Upper lobe of left lung (tissue), 6 donors: Measurements from ENCODE around the gene KIAA0232. TPM values are rescaled to one million over a fixed set of nuclear protein-coding genes. Genes with fewer than 3 reads are reported as not detected.

Source experiments
- ATAC-seq, 2 donors: fragments of 200-7000 bp; cut with Tn5 transposase; one replicate each; pipeline ENCODE4 v1.9.1; 2022; ENCODE audit warnings: mild to moderate bottlenecking in 2 of 2, moderate library complexity in 2 of 2; ENCODE audit not compliant: low FRiP score in 2 of 2
- DNase-seq, 2 donors: peaks; one replicate each; pipeline ENCODE4 v3.0.0-alpha.2; 2019 to 2020
- H3K27ac ChIP-seq, 4 donors: fragments of 200-600 bp; sonication (generic); one replicate each; pipeline ENCODE4 v1.5.1; 2016 to 2019
- H3K27me3 ChIP-seq, 4 donors: fragments of 200-600 bp; sonication (generic); one replicate each; pipeline ENCODE4 v1.5.1; 2017 to 2019
- H3K36me3 ChIP-seq, 4 donors: fragments of 200-600 bp; sonication (generic); one replicate each; pipeline ENCODE4 v1.5.1; 2016 to 2019
- H3K4me1 ChIP-seq, 4 donors: fragments of 200-600 bp; sonication (generic); one replicate each; pipeline ENCODE4 v1.5.1; 2018 to 2019
- H3K4me3 ChIP-seq, 4 donors: fragments of 200-600 bp; sonication (generic); one replicate each; pipeline ENCODE4 v1.5.1; 2017 to 2019; ENCODE audit warnings: mild to moderate bottlenecking in 2 of 4, moderate library complexity in 1 of 4
- H3K9me3 ChIP-seq, 4 donors: fragments of 200-600 bp; sonication (generic); one replicate each; pipeline ENCODE4 v1.5.1; 2018 to 2019
- EP300 ChIP-seq, 4 donors: sonication (generic); formaldehyde crosslinking; IDR thresholded peaks; one replicate each; pipeline ENCODE4 v1.5.1; 2017; ENCODE audit warnings: antibody characterized with exemption in 4 of 4, control low read depth in 2 of 4
- POLR2A ChIP-seq, 4 donors: fragments of 450-650 bp; IDR thresholded peaks; one replicate each; pipeline ENCODE4 v1.5.1; 2016 to 2017; ENCODE audit warnings: antibody characterized with exemption in 4 of 4, mild to moderate bottlenecking in 2 of 4
- POLR2AphosphoS5 ChIP-seq, 2 donors: sonication (generic); formaldehyde crosslinking; IDR thresholded peaks; one replicate each; pipeline ENCODE4 v1.5.1; 2017; ENCODE audit warnings: antibody characterized with exemption in 2 of 2
- WGBS, 2 donors: methylation state at CpG; one replicate each; pipeline ENCODE4 v1.1.5; 2017 to 2018; 5-methylcytosine and 5-hydroxymethylcytosine counted together
- total RNA-seq, 6 donors: library from RNA; depleted of rRNA in 4 of 6; stranded (reverse); fragments of >200 nt in 4 of 6; gene quantifications; one replicate each; pipeline versions ENCODE4 v1.1.0 to v1.2.1, GENCODE V29; 2016 to 2021
- TF ChIP-seq, protein P1 (sequence below), 6 experiments: fragments of 450-650 bp in 4 of 6; fragments of 200-600 bp in 2 of 6; sonication (generic) in 2 of 6; IDR thresholded peaks; one replicate each; pipeline ENCODE4 v1.5.1; 2016 to 2019; ENCODE audit warnings: antibody characterized with exemption in 6 of 6
- donor health status: DM: no; HTN: no; CAD: no; lungs with moderate emphysema.
- donor health status: DM: no; HTN: yes; CAD: no; lungs with severe emphysema.

KIAA0232 gene
- total RNA-seq, 6 donors from 2014 or later = 22.6 to 45.0 (median 24.4) TPM

DNA sequence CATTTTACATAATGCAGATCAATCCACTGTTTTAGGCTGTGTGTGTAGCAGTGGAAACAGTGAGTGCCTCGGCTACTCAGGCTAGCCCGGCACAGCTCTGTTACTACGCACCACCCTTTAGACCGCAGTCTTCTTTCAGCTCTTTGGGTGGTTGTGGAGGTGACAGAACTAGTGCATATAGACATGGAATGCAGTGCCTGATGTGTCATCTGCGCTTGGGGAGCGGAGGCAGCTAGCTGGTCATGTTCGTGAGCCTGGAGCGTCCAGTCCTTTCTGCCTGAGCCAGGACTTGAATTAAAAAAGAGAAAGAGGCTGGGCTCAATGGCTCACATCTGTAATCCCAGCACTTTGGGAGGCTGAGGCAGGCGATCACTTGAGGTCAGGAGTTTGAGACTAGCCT is 131.9 kb downstream of the KIAA0232 start:
- WGBS, 2 donors = 95 to 98% methylated on average over 9 of the region's 9 CpGs
- H3K27me3 ChIP-seq = no peaks in the 10 kb centered on the region
- ATAC-seq (no peak), DNase-seq (no peak)
- TF ChIP-seq POLR2AphosphoS5 (IDR thresholded peaks at IDR 0.05) (no peak), POLR2A (IDR thresholded peaks at IDR 0.05) (no peak), EP300 (IDR thresholded peaks at IDR 0.05) (no peak)
- TF ChIP-seq, protein P1, sequence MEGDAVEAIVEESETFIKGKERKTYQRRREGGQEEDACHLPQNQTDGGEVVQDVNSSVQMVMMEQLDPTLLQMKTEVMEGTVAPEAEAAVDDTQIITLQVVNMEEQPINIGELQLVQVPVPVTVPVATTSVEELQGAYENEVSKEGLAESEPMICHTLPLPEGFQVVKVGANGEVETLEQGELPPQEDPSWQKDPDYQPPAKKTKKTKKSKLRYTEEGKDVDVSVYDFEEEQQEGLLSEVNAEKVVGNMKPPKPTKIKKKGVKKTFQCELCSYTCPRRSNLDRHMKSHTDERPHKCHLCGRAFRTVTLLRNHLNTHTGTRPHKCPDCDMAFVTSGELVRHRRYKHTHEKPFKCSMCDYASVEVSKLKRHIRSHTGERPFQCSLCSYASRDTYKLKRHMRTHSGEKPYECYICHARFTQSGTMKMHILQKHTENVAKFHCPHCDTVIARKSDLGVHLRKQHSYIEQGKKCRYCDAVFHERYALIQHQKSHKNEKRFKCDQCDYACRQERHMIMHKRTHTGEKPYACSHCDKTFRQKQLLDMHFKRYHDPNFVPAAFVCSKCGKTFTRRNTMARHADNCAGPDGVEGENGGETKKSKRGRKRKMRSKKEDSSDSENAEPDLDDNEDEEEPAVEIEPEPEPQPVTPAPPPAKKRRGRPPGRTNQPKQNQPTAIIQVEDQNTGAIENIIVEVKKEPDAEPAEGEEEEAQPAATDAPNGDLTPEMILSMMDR (IDR thresholded peaks at IDR 0.05) = no peak
- no peak overlapping the region for H3K4me3 ChIP-seq
- peaks cover 48 to 89% (median 63%) of the 10 kb centered on the region in 4 donors for H3K4me1 ChIP-seq
- peak overlapping the region in 2 of 4 donors; percentile 88 for H3K27ac ChIP-seq
- no peaks in the 10 kb centered on the region for H3K36me3 ChIP-seq
- H3K9me3 ChIP-seq = no peaks in the 10 kb centered on the region

- Histone ChIP-seq H3K9me3 (no peaks in the 10 kb centered on the region), H3K4me1 (peaks cover 48 to 94% (median 63%) of the 10 kb centered on the region in 4 donors), H3K27ac (peak overlapping the region; percentile 86 to 89 (median 88)), H3K27me3 (no peaks in the 10 kb centered on the region), H3K4me3 (no peak overlapping the region), H3K36me3 (no peaks in the 10 kb centered on the region)
- 92 to 97% methylated on average over 8 to 17 of the region's 18 CpGs for WGBS, 2 donors
- DNase-seq (no peak), ATAC-seq (no peak)
- TF ChIP-seq EP300 (IDR thresholded peaks at IDR 0.05) (no peak), POLR2A (IDR thresholded peaks at IDR 0.05) (no peak), POLR2AphosphoS5 (IDR thresholded peaks at IDR 0.05) (no peak)
- TF ChIP-seq, protein P1 (IDR thresholded peaks at IDR 0.05) = no peak
Observed at GRCh38 chr4:6915041-6916005, 132.8 kb downstream of the KIAA0232 start.

DNA sequence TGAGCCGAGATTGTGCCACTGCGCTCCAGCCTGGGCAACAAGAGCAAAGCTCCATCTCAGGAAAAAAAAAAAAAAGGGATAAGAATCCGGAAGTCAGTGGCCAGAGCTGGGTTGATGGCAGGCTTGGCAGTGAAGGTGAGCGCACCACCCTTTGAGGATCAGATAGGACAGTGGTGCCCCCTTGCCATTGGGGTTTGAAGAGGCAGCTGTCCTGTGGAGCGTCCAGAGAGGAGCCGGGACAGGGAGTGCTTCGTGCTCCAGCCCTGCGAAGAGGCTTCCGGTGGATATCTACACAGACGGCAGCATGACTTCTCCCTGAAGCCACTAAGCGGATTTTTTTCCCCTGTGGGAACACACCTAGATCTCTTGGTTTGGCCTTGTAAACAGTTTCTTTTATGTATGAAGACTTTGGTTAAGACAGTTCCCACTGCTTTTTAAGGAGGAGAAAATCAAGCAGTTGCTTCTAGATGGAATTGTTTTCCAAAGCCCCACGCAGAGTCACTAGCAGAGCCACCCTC is 133.6 kb downstream of the KIAA0232 start:
- no peak for TF ChIP-seq POLR2AphosphoS5 (IDR thresholded peaks at IDR 0.05)
- TF ChIP-seq, protein P1 (IDR thresholded peaks at IDR 0.05) = no peak
- no peak for TF ChIP-seq EP300 (IDR thresholded peaks at IDR 0.05)
- no peak for TF ChIP-seq POLR2A (IDR thresholded peaks at IDR 0.05)
- no peaks in the 10 kb centered on the region for H3K36me3 ChIP-seq
- no peak overlapping the region for H3K4me3 ChIP-seq
- DNase-seq (no peak), ATAC-seq (no peak)
- WGBS, 2 donors = 92% methylated on average over 11 to 12 of the region's 12 CpGs
- no peaks in the 10 kb centered on the region for H3K27me3 ChIP-seq
- H3K27ac ChIP-seq = peak overlapping the region; percentile 86 to 89 (median 88)
- peaks cover 53 to 94% (median 64%) of the 10 kb centered on the region in 4 donors for H3K4me1 ChIP-seq
- H3K9me3 ChIP-seq = no peaks in the 10 kb centered on the region

DNA sequence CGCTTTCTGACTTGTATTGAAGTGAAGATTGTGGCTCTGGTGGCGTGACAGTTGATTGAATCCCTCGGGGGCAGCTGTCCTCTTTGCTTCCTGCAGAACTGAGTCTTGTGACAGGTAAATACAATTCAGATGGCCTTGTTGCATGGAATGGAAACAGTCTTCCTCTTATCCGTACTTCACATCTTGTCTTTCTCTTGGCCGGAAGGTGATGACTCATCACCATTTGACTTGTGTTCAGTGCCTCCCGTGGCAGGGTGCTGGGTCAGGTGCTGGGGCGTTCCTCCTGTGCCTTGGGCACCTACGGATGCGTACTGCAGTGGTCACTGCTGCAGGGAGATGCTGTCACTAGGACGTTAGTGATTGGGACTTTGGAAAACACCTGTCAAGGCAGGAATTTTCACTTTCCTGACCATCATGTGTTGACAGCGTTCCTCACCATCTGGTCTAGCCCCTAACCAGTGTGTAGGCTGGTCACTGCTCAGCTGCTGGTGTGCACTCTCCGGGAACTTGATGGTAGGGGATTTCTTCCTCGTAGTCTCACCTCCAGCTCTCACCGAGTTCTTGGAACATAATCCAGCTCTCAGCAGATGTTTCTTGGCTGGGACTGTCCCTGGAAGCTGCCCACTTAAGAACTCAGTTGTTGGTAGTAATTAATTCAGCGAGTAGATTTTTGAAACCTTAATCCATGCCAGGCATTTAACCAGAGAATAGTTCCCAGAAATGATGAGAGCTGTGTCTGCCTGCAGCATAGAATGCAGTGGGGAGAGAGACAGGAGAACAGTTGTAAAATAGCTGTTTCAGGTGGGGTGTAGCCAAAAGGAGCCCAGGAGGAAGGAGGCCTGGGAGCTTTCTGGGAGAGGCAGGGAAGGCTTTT is 134.3 kb downstream of the KIAA0232 start:
- TF ChIP-seq EP300 (IDR thresholded peaks at IDR 0.05) = peak in 1 of 4 donors; percentile 69
- TF ChIP-seq, protein P1 (IDR thresholded peaks at IDR 0.05) = peak in 1 of 6 experiments; percentile 10
- TF ChIP-seq POLR2A (IDR thresholded peaks at IDR 0.05) = peak in 1 of 4 donors; percentile 52
- peak; percentile 56 to 75 for TF ChIP-seq POLR2AphosphoS5 (IDR thresholded peaks at IDR 0.05)
- Histone ChIP-seq H3K27ac (peak overlapping the region; percentile 86 to 89 (median 88)), H3K4me3 (peak overlapping the region in 1 of 4 donors; percentile 7), H3K9me3 (no peaks in the 10 kb centered on the region), H3K27me3 (no peaks in the 10 kb centered on the region), H3K36me3 (no peaks in the 10 kb centered on the region), H3K4me1 (peaks cover 57 to 90% (median 61%) of the 10 kb centered on the region in 4 donors)
- peak in 1 of 2 donors; percentile 90 for DNase-seq
- 52 to 60% methylated on average over 14 to 15 of the region's 15 CpGs for WGBS, 2 donors
- ATAC-seq = peak; percentile 52 to 56
